ENCODE measurements around the gene ADAM19.

The ADAM19 gene

DNA sequence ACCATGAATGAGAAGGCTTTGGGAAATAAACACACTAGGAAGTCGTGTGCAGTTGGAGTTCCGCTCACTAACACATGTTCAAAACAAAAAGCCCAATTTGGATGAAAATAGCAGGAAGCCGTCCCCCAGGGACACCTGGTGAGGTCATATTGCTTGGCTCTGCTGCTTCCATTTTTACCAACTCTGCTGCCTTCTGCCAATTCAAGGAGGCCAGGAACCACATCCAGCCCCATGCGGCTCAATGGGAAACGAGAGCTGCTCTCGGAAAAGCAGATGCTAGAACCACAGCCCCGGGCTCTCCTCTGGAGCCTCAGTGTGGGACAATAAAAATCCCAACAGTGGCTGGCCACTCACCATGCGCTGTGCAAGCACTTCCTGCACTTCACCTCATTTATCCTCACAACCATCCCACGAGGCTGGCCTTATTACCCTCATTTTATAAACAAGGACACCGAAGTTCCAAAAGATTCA lies 13.4 kb downstream of the ADAM19 start:
- DNase-seq (ENCODE audit: low spot score), result no peak

DNA sequence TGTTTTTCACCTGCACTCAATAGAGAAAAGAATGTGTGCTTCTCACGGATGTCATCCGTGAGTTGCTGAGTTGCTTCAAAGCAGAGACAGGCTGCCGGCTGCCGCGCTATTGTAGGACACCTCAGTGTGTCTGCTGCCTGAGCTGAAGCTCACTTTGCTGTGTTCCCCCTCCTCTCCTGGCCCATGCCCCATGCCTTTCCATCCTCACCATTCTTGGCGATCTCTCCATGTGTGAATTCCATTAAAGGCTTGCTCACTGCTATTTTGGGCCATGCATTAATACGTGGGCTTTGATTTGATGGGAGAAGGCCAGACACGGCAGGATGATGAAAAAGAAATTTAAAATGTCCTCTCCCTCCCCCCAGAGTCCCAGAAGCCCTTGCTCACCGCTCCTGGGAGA lies 14.5 kb downstream of the ADAM19 start:
- DNase-seq (ENCODE audit: low spot score), result no peak

DNA sequence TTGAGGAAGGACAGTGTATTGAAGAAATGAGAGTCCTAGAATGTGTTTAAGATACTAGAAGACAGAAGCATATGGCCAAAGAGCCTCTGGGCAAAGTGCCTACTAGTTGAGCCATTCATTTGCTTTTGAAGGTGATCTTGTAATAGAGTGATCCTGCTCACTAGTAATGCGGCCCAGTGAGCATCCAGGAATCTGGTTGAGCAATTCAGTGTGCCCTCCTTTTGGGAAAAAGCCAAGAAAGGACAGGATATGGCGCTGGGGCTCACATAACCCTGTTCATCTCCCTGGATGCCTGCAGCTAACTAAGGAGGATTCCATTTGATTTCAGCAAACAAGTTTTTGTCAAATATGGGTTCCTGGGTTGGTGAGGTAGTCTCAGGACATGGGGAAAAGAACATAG lies 16.3 kb downstream of the ADAM19 start:
- DNase-seq (ENCODE audit: low spot score), result no peak

DNA sequence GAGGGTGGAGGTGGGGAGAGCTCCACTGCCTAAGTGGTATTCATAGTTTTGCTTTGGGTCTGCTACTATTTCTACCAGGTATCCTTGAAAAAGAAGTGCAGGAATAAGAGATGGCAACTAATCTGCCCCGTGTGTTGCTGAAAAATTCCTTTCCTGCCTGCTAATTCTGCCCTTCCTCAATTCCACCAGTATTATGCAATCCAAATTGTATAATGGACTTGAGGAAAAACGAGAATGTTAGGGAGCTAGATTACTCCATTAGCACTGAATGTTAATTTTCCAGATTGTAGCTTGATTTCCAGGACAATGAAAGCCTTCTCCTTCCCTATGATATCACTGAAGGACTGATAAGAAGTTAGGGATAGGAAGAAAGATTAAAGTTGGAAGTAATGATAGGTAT lies 16.9 kb downstream of the ADAM19 start:
- no peak for DNase-seq (ENCODE audit: low spot score)

DNA sequence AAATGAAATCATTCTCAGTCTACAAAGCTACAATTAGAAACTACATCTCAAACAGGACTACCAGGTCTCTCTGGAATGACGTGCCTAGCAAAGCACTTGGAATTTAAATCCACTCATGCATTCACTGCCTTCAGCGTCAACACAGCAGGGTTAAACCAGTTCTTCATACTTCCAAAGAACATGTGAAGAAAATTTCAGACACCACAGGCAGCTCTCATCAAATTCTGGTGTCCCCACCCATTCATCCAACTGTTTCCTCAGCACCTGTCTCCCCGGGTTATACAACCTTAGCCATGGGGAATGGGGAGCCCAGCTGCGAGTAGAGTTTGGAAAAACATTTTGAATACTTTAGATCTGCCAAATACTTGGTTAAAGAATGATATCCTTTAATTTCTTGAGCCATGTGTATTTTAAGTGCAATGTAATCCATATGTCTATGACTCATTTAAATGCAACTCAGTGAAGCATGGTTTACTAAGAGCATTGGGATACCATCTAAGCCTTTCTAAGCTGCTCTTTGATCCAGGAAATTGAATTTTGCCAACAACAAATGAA lies 17.5 kb downstream of the ADAM19 start:
- DNase-seq (ENCODE audit: low spot score), result no peak

DNA sequence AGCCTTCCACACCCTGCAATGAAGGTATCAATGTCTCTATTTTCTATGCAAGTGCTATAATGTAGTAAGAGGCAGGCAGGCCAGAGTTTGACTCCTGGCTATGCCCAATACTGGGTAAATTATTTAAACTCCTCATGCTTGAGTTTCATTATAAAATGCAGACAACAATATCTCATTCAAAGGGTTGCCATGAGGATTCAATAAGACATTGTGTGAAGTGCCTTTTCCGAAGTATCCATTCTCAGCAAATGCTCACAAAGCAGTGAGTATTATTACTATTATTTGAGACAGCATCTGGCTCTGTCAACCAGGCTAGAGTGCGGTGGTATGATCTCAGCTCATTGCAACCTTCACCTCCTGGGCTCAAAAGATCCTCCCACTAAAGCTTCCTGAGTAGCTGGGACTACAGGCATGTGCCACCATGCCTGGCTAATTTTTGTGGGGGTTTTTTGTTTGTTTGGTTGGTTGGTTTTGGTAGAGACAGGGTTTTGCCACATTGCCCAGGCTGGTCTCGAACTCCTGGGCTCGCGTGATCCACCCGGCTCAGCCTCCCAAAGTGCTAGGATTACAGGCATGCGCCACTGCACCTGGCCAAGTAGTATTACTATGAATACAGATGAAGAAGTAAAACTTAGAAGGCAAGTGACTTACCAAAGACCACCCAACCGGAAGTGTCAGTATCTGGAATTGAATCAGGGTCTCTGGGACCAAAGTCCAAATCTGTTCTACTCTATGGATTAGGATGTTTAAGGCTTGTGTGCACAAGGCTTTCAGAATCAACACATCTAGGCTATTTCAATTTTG lies 18.8 kb downstream of the ADAM19 start:
- no peak for DNase-seq (ENCODE audit: low spot score)

DNA sequence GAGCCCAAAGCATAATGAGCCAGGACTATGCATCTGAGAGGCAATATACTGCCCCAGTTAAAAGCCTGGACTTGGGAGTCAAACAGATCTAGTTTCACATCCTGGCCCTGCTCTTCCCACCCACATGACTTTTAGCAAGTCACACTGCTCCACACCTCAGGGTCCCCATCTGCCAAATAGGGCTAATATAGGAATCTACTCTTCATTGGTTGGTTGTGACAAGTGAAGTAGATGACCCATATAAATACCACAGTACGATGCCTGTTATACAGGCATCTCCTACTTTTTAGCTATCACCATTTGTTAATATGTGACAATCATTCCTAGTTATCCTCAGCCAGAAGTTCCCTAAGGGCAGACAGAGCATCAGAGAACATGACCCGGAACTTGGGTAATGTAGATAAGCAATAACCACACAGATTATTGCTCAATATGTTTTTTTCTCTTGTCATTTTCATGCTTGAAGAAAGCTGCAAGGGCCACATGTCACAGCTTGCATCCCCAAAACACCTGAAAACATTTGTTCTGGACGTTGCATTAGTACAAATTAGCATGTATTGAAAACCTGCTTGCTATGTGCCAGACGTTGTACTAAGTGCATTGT lies 20.4 kb downstream of the ADAM19 start:
- no peak for DNase-seq (ENCODE audit: low spot score)

DNA sequence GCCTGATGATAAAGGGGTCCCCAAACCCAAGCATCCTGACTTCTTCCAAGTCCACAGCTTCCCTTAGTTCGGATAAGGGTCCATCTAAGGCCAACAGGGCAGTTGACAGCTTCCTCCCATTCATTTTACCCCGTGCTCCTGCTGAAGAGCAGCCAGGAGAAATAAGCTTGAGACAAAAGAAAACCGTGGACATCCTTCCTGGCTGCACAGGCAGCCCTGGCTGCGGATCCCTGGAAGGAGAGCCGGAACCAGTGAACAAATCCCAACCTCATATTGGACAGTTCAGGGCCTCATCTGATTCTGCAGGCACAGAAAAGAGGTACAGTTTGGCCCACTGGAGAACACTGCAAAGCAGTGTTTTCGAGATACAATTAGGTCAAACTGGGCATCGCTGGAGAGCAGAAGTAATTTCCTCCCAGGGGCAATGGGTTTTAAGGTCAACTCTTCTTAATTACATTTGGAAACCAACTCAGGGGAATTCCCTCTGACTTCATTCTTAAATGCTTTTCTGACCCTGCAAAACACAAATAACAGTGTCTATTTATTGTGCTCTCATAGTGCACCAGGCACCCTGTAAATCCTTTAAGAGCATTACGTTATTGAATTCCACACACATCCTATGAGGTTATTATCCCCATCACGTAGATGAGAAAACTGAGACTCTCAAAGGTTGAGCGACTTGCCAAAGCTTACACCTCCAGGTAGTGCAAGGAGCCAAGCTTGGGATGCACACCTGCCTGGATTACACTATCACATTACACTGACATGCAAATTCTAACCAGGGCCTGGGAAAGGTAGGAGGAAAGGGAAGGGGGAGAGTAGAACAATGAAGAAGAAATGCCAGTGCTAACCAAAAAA lies 21.2 kb downstream of the ADAM19 start:
- DNase-seq (ENCODE audit: low spot score), result no peak

DNA sequence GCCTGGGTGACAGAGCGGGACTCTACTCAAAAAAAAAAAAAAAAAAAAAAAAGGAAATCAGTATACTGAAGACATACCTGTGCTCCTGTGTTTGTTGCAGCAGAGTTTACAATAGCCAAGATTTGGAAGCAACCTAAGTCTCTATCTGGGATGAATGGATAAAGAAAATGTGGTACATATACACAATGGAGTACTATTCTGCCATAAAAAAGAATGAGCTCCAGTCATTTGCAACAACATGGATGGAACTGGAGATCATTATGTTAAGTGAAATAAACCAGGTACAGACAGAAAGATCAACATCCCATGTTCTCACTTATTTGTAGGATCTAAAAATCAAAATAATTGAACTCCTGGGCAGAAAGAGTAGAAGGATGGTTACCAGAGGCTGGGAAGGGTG lies 22.9 kb downstream of the ADAM19 start:
- no peak for DNase-seq (ENCODE audit: low spot score)

DNA sequence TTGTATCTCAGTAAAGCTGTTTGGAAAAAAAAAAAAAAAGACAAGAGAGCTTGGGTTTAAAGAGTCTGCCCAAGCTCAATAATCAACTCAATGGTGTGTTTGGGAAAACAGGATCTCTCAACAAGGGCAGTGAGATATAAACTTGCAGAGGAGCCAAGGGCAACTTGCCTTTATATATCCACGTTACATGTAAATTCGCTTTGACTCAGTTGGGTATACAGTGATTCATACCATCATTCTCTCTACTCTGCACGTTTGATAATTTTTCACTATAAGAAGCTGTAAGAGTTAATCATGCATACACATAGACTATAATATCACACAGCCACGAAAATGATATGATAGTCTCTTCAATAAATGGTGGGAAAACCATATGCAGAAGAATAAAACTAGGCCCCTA lies 24.9 kb downstream of the ADAM19 start:
- no peak for DNase-seq (ENCODE audit: low spot score)

DNA sequence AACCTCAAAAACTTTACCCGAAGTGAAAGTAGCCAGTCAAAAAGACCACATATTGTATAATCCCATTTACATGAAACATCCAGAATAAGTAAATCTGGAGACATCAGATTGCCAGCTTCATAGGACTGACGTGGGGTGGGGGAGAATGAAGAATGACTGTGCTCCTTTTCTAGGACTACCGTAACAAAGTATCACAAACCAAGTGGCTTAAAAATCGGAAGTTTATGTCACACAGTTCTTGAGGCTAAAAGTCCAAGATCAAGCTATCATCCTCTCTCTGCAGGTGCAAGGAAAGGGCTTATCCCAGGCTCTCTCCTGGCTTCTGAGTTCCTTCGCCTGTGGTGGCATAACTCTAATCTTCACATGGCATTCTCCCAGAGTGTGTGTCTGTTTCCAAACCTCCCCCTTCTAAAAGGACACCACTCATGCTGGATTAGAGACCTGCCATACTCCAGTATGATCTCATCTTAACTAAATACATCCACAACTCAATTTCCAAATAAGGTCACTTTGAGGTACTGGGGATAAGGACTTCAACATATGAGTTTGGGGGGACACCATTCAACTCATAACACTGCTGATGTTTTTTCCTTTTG lies 25.5 kb downstream of the ADAM19 start:
- DNase-seq (ENCODE audit: low spot score), result no peak

DNA sequence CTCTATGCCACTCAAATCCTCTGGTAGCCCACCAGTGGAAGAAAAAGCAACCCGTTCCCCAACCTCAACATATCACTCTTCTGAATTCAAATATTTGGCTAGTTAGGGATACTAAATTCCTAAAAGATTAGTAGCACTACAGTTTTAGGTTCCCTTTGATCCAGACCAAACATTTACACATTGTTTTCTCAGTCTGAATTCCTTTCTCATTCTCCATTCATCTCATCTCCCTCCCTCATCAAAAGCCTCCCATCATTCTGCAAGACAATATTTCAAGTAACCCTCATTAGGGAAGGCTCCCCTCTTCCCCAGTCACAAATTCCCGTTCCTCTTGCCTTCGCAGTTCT lies 26.3 kb downstream of the ADAM19 start:
- no peak for DNase-seq (ENCODE audit: low spot score)

DNA sequence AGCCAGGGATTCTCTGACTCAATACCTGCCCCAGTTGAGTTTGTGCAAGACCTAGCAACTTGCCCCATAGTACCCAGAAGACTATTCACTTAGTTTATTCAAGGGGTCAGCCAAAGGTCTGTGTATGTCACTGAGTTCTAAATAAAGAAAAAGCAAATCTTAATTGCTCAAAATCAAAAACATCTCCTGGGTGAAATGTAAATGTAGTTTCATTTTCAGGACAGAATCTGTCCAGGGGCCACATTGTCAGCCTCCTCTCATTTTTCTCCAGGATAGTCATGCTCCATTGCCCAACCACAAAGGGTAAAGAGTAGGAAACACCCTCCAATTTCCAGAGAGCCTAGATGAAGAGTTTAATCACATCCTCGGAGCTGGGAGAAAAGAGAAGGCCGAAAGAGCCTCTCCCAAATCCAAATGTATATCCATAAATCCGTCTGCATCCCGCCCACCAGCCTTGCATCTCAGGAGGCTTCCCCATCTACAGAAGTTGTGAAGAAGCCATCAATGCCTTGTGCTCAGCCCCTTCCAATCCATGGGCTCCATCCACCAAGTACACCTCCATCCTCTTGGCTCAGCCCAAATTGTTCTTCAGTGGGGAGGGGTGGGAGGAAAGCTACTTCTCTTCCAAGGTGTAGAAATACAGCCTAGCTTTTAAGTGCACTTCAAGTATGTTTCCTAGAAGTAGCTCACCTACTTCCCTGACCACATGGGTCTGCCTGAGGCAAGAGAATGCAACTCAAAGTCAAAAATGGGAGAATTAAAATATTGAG lies 26.9 kb downstream of the ADAM19 start:
- DNase-seq (ENCODE audit: low spot score), result no peak

DNA sequence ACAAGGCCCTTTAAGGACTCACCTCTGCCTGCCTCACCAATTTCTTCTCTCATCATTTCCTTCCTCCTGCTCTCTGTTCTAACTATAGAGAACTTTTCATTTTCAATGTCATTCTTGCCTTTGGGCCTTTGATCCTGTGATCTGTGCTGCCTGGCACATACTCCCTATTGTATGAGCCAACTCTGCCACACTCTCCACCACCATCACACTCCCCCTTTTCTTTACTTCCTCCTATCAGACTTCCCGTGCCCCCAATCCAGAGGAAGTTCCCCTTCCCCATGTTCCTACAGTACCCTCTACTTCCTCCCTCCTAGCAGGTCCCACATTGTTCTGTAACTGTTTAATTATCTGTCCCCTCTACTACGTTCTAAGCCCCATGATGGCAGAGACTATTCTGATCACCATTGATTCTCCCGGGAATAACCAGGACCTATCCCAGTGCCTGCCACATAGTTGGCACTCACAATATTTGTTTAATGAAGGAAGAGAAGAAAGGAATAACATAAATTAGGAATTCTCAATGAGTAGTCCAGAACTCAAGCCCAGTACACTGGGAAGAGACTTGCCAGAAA lies 27.5 kb downstream of the ADAM19 start:
- no peak for DNase-seq (ENCODE audit: low spot score)

DNA sequence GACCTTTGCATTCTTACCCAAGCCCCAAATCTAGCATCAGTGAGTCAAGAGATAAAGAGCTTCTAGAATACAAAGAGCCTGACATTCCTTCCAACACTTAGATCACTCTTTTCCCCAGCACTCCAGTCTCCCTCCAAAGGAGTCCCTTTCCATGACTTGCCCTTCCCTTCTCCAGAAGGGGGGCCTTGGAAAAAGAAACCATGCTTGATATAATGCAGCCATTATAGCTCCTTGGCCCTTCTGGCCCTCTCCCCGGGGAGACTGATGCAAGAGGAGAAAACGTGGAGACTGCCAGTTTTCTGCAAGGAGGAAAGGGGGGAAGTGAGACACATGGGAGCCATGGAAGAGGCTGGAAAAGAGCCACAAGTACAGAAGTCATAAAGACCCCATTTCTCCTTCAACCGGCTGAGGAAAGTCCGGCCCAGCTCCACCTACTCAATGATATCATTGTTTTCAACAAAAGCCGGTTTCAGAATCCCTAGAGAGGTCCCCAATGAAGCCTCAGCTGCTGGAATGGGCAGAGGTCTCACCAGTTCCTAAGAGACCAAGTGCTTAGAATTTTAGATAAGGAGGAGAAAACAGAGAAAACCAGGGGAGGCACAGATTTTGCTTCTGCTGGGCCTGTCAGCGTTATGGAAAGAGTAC lies 29.0 kb downstream of the ADAM19 start:
- no peak for DNase-seq (ENCODE audit: low spot score)

DNA sequence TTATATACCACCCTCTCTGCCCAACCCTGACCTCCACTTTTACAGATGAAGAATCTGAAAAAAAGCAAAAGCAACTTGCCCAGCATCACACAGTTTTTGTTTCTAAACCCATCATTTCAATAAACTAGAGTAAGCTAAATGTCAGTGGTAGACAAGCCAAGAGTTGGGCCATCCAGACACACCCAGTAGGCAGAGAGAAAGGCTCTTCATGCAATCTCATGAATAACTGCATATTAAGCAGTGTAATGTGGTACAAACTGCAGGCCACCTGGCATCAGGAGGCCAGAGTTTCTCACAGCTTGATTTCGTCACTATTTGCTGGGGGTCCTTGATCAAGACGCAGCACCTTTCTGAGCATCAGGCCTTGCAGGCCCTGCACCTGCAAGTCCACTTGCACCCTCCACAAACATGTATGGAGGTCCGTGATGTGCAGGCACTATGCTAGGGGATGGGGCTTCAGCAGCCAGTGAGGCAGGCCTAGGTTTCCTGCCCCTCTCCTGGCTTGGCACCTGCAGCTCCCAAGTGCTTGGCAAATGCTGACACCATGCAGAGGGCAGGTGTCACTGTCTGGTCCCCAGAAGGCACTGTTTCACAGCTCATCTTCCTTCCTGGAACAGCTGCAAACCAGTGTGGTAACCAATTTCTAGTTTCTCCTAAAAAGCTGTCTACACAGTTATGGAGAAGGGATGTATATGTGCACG lies 29.8 kb downstream of the ADAM19 start:
- DNase-seq (ENCODE audit: low spot score), result no peak

DNA sequence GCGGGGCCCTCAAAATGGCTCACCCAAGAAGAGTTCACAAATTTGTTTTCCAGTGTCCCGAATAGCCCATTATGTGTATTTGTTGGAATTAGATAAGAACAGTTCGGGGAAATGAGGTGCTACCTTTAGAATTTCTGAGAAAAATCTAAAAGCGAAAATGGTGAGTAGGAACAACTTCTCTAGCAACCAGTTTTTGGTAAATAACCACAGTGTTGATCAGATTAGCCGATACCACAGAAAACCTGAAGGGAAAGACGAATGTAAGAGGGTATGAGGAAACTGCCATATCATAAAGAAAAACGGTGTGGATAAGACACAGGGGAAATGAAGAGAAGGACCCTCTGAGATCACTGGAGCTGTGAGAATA lies 31.0 kb downstream of the ADAM19 start:
- DNase-seq (ENCODE audit: low spot score), result no peak

DNA sequence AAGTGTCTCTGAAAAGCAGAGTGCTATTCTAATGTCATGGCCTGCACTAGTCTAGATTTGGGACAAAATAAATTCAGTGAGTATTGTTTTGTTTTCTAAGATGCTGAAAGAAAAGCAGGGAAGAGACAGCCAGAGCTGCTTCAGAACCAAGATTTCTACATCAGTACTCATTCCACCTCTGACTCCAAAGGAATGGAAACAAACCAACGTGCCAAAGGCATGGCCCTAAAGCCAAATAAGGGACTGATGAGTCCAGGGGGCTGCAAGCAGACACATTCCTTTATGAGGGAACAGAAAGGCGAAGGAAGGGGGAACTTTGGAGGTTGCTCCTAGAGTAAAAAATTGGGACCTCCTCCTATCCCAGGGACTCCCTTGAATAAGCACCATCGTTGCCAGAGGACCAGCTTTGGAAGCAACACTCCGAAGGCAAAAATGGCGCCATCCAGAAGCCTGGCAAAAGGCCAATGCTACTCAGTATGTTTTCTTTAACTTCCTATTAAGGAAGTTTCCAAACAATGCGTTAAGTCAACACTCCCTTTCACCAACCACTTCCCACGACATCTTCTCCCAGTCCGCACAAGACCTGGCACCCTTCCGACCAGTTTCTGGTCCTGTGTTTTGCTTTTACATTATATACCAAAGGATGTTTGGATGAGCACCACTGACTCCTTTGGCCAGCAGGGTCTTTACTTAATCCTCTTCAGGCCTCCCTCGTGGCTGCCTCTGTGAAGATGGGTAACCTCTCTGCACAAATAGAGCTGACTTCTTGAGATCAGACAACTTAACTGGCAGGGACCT lies 31.6 kb downstream of the ADAM19 start:
- no peak for DNase-seq (ENCODE audit: low spot score)

DNA sequence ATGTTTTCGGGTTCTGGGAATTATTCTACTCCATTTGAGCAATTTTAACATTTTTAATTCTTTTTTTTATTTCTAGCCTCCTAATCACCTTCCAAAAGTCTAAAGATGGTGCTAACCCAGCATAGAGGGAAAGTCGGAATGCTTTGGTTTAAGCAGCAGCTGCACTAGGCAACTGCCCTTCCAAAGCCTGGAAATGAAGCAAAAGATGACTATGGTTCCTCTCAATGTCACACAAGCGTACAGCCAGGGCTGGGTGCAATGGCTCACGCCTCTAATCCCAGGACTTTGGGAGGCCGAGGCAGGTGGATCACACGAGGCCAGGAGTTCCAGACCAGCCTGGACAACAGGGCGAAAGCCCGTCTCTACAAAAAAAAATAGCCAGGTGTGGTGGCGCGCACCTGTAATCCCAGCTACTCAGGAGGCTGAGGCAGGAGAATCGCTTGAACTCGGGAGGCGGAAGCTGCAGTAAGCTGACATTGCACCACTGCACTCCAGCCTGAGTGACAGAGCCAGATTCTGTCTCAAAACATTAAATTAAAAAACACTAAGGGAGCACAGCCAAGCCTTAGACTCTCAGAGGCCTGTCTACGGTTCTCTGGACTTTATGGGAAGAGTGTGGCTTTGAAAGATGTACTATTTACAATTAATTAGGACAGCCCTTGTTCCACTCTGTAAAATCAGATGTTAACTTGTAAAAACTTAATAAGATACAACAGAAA lies 33.1 kb downstream of the ADAM19 start:
- DNase-seq (ENCODE audit: low spot score), result no peak
